Parathyroid adenoma (tissue), 2 donors: ENCODE results near the gene ANTXR1.
"Not testable (repeated sequence)": the region's sequence is repeated elsewhere in the genome, so short reads cannot be mapped to it uniquely, and the experiment has no call there.

Experiments
- H2AFZ ChIP-seq: fragments of 300-600 bp; sonication (generic); one replicate; pipeline ENCODE4 v1.7.0; 2017; ENCODE audit warnings: antibody characterized with exemption, mild to moderate bottlenecking
- H3K27ac ChIP-seq: fragments of 300-600 bp; sonication (generic); one replicate; pipeline ENCODE4 v1.7.0; 2017
- H3K27me3 ChIP-seq: fragments of 300-600 bp; sonication (generic); one replicate; pipeline ENCODE4 v1.7.0; 2017; ENCODE audit warnings: low read length; ENCODE audit not compliant: control insufficient read depth, insufficient read depth
- H3K36me3 ChIP-seq: fragments of 300-600 bp; sonication (generic); one replicate; pipeline ENCODE4 v1.7.0; 2017; ENCODE audit warnings: low read length; ENCODE audit not compliant: control insufficient read depth, insufficient read depth
- H3K4me1 ChIP-seq: fragments of 300-600 bp; sonication (generic); one replicate; pipeline ENCODE4 v1.7.0; 2017; ENCODE audit warnings: control low read depth
- H3K4me2 ChIP-seq: fragments of 300-600 bp; sonication (generic); one replicate; pipeline ENCODE4 v1.7.0; 2017; ENCODE audit warnings: low read length
- H3K4me3 ChIP-seq: fragments of 300-600 bp; sonication (generic); one replicate; pipeline ENCODE4 v1.7.0; 2017; ENCODE audit warnings: low read depth, low read length
- H3K79me2 ChIP-seq: fragments of 300-600 bp; sonication (generic); one replicate; pipeline ENCODE4 v1.7.0; 2017; ENCODE audit warnings: control low read depth
- H3K9ac ChIP-seq: fragments of 300-600 bp; sonication (generic); one replicate; pipeline ENCODE4 v1.7.0; 2017; ENCODE audit warnings: mild to moderate bottlenecking
- H3K9me3 ChIP-seq: fragments of 300-600 bp; sonication (generic); one replicate; pipeline ENCODE4 v1.7.0; 2017; ENCODE audit warnings: low read length; ENCODE audit not compliant: control insufficient read depth
- TF ChIP-seq, protein P1 (sequence below): fragments of 300-600 bp; sonication (generic); IDR thresholded peaks from one replicate; pipeline ENCODE4 v1.7.0; 2017; ENCODE audit warnings: antibody characterized with exemption, mild to moderate bottlenecking
- donor health status: primary hyperparathyroidism.

ANTXR1 gene

DNA sequence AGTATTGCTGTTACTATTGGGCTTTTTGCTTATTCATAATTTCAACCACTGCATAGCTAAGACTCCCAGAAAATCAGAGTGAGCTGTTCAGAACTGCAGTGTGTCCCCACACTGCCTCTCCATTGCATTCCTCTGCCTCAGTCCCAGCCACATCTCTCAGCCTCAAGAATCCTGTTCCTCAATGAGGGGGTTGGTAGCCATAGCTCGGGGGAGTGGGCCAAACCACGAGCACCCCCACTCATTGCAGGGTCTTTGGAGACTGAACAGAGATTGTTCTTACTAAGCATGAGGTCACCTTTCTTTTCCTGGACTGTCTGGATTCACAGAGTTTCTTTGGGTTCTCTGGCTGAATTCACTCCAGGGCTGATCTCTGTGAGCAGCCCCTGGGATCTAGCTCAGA is 213.0 kb downstream of the ANTXR1 start:
- no peak overlapping the region for H3K4me3 ChIP-seq
- no peak overlapping the region for H3K9ac ChIP-seq
- H3K9me3 ChIP-seq, result no peaks in the 10 kb centered on the region
- no peak overlapping the region for H3K4me2 ChIP-seq
- H3K4me1 ChIP-seq, result peaks cover 27% of the 10 kb centered on the region
- H3K36me3 ChIP-seq, result no peaks in the 10 kb centered on the region
- H3K79me2 ChIP-seq, result no peaks in the 10 kb centered on the region
- no peaks in the 10 kb centered on the region for H3K27me3 ChIP-seq
- TF ChIP-seq, protein P1, sequence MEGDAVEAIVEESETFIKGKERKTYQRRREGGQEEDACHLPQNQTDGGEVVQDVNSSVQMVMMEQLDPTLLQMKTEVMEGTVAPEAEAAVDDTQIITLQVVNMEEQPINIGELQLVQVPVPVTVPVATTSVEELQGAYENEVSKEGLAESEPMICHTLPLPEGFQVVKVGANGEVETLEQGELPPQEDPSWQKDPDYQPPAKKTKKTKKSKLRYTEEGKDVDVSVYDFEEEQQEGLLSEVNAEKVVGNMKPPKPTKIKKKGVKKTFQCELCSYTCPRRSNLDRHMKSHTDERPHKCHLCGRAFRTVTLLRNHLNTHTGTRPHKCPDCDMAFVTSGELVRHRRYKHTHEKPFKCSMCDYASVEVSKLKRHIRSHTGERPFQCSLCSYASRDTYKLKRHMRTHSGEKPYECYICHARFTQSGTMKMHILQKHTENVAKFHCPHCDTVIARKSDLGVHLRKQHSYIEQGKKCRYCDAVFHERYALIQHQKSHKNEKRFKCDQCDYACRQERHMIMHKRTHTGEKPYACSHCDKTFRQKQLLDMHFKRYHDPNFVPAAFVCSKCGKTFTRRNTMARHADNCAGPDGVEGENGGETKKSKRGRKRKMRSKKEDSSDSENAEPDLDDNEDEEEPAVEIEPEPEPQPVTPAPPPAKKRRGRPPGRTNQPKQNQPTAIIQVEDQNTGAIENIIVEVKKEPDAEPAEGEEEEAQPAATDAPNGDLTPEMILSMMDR, result no peak
- H3K27ac ChIP-seq, result no peak overlapping the region
- no peak overlapping the region for H2AFZ ChIP-seq

DNA sequence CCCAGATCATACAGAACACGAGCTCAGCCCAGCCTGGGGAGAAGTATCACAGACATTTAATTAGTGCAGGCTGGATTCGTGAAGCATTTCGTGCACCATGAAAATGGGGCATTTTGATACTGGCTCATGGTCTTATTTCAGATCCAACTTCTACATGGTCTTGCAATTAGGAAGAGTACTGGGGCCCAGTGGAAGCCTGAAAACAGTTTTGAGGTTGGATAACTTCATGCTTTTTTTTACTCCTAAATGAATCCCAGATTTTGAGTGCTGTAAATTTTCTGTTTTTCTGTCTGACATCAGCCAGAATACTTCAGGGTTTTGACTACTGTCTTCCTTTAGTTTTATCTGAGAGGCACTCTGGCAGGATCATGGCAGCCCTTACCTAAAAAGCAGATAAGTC is 213.9 kb downstream of the ANTXR1 start:
- Histone ChIP-seq H2AFZ (no peak overlapping the region), H3K4me1 (peaks cover 25% of the 10 kb centered on the region), H3K27ac (no peak overlapping the region), H3K4me3 (no peak overlapping the region), H3K27me3 (no peaks in the 10 kb centered on the region), H3K4me2 (no peak overlapping the region), H3K79me2 (no peaks in the 10 kb centered on the region), H3K9ac (no peak overlapping the region), H3K9me3 (no peaks in the 10 kb centered on the region), H3K36me3 (no peaks in the 10 kb centered on the region)
- TF ChIP-seq, protein P1, result no peak

DNA sequence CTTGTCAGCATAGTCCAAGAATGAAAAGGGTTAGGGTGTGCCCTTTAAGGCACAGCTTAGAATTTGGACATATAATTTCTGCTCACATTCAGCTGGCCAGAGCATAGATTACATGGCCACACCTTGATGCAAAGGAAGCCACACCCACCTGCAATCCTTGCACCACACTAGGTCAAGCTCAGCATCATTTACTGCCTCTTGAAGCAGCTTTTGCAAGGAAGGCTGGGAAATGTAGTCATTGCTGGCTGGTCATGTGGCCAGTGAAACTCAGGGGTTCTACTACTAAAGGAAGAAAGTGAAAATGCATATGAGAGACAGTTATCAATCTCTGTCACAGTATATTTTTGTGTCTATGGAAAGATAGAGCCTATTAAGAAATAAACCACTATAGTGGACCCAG is 214.7 kb downstream of the ANTXR1 start:
- no peak overlapping the region for H3K4me3 ChIP-seq
- H3K36me3 ChIP-seq, result no peaks in the 10 kb centered on the region
- H3K4me2 ChIP-seq, result no peak overlapping the region
- no peak overlapping the region for H3K27ac ChIP-seq
- H3K9me3 ChIP-seq, result no peaks in the 10 kb centered on the region
- no peak overlapping the region for H3K9ac ChIP-seq
- no peaks in the 10 kb centered on the region for H3K27me3 ChIP-seq
- H2AFZ ChIP-seq, result no peak overlapping the region
- TF ChIP-seq, protein P1, result no peak
- H3K79me2 ChIP-seq, result no peaks in the 10 kb centered on the region
- peaks cover 20% of the 10 kb centered on the region for H3K4me1 ChIP-seq

DNA sequence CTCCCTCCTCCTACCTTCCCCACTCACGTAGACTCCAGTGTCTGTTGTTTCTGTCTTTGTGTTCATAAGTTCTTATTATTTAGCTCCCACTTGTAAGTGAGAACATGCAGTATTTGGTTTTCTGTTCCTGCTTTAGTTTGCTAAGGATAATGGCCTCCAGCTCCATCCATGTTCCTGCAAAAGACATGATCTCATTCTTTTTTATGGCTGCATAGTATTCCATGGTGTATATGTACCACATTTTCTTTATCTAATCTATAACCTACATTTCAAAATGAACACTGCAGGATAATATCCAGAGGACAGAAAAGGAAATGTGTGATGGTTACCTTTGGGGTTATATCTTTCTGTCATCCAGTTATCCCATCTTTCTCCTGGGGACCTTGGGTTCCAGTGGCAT is 218.0 kb downstream of the ANTXR1 start:
- not testable (repeated sequence) for H3K27ac ChIP-seq, H3K79me2 ChIP-seq, H3K27me3 ChIP-seq, H3K4me2 ChIP-seq, H3K9ac ChIP-seq, H3K4me3 ChIP-seq, H3K4me1 ChIP-seq, H3K9me3 ChIP-seq, H3K36me3 ChIP-seq, H2AFZ ChIP-seq

DNA sequence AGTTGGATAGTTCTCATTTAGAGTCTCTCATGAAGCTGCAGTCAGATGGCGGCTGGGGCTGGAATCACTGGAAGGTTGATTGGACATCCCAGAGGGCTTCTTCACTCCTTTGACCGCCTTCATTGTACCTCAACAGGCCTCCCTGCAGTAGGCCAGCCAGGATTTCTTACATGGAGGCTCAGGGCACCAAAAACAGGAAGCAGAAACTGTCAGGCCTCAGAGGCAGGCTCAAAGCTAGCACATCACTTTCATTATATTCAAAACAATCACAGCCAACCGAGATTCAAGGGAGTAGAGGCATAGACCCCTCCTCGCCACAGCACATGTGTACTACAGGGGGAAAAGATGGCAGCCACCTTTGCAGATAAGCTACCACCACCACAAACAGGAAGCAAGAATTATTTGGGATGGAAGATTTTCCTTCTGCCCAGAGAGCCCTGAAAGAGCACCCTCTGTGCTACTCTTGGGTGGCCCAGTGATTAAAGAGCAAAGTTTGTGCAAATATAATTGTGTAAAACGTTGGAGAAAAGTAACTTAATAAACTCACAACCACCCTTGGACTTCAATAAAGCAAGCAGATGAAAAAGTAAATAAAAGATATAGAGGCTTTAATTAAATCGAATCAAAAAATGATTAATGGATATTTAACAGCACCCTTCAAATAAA is 218.8 kb downstream of the ANTXR1 start:
- H3K27ac ChIP-seq, result no peak overlapping the region
- no peak overlapping the region for H3K4me2 ChIP-seq
- H3K79me2 ChIP-seq, result no peaks in the 10 kb centered on the region
- H3K4me3 ChIP-seq, result no peak overlapping the region
- no peaks in the 10 kb centered on the region for H3K36me3 ChIP-seq
- no peaks in the 10 kb centered on the region for H3K27me3 ChIP-seq
- H3K4me1 ChIP-seq, result no peaks in the 10 kb centered on the region
- TF ChIP-seq, protein P1, result no peak
- H2AFZ ChIP-seq, result no peak overlapping the region
- H3K9me3 ChIP-seq, result no peaks in the 10 kb centered on the region
- no peak overlapping the region for H3K9ac ChIP-seq

DNA sequence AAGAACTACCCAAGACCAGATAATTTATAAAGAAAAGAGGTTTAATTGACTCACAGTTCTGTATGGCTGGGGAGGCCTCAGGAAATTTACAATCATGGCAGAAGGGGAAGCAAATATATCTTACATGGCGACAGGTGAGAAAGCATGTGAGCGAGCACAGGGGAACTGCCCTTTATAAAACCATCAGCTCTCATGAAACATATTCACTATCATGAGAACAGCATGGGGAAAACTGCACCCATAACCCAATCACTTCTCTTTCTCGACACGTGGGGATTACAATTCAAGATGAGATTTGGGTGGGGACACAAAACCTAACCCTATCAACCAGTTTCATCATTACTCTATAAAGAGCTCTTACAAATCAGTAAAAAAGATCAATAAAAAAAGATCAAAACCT is 222.9 kb downstream of the ANTXR1 start:
- not testable (repeated sequence) for H3K36me3 ChIP-seq, H3K9ac ChIP-seq, H3K27me3 ChIP-seq, H3K79me2 ChIP-seq, H3K27ac ChIP-seq, H2AFZ ChIP-seq, H3K4me2 ChIP-seq, H3K9me3 ChIP-seq, H3K4me3 ChIP-seq, H3K4me1 ChIP-seq
